ENCODE results near the gene CELF3. TPM values are rescaled to one million over a fixed set of nuclear protein-coding genes. Genes with fewer than 3 reads are reported as not detected.

CELF3 gene
- polyA plus RNA-seq, 1 donor from 2014 or later, result 89.0 TPM

DNA sequence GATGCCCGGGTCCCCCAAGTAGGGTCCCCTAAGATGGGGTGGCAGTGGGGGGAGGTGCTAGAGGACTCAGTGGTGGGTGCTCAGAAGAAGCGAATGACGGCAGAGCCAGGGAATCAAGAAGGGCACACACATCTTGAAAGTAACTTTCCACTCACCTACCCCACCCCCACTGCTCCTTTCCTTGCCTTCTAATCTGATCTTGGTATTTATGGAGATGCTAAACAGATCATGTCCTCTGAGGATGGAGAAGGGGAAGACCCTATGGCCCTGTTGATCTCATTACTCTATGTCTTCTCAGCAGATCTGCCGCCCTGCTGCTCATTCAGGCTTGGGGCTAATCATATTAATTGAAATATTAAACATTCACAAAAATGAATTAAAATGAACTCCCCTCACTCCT, 2.1 kb upstream of the CELF3 start:
- Histone ChIP-seq H3K79me2 (replicated peaks; ENCODE audit: insufficient read depth, low read length) (peaks cover 34% of the 10 kb centered on the region), H3K4me2 (ENCODE audit: low read length) (no peak overlapping the region), H3K27ac (ENCODE audit: low read length) (peak overlapping the region; percentile 99), H3K4me3 (ENCODE audit: low read length) (no peak overlapping the region), H4K20me1 (ENCODE audit: insufficient read depth) (no peaks in the 10 kb centered on the region), H3K9me3 (ENCODE audit: low read length) (no peaks in the 10 kb centered on the region), H2AFZ (ENCODE audit: low read depth, low read length) (no peak overlapping the region), H3K27me3 (ENCODE audit: insufficient read depth, low read depth, low read length) (no peaks in the 10 kb centered on the region), H3F3A (ENCODE audit: insufficient read depth, low read length, poor library complexity, severe bottlenecking) (peaks cover 6% of the 10 kb centered on the region), H3K9me2 (ENCODE audit: insufficient read depth, low read length) (no peaks in the 10 kb centered on the region), H3K36me3 (ENCODE audit: insufficient read depth, low read length) (peaks cover 5% of the 10 kb centered on the region), H3K9ac (ENCODE audit: low read length) (no peak overlapping the region)
- TF ChIP-seq REST (IDR thresholded peaks at IDR 0.05; ENCODE audit: borderline replicate concordance), result no peak
- TF ChIP-seq SMC3 (conservative IDR thresholded peaks at IDR 0.05; ENCODE audit: poor library complexity), result no peak
- no peak for TF ChIP-seq MXI1 (conservative IDR thresholded peaks at IDR 0.05; ENCODE audit: poor library complexity, severe bottlenecking)
- no peak for TF ChIP-seq CTCF (IDR thresholded peaks at IDR 0.05; ENCODE audit: poor library complexity, severe bottlenecking)
- no peak for TF ChIP-seq TAF1 (IDR thresholded peaks at IDR 0.05; ENCODE audit: low read depth)
- no peak for TF ChIP-seq POLR2AphosphoS5 (IDR thresholded peaks at IDR 0.05)
- TF ChIP-seq RAD21 (conservative IDR thresholded peaks at IDR 0.05), result no peak
- TF ChIP-seq EP300 (conservative IDR thresholded peaks at IDR 0.05; ENCODE audit: poor library complexity, severe bottlenecking), result no peak
- no peak for TF ChIP-seq EZH2 (IDR thresholded peaks at IDR 0.05; ENCODE audit: borderline replicate concordance, insufficient read depth, low read length, poor library complexity, severe bottlenecking)

DNA sequence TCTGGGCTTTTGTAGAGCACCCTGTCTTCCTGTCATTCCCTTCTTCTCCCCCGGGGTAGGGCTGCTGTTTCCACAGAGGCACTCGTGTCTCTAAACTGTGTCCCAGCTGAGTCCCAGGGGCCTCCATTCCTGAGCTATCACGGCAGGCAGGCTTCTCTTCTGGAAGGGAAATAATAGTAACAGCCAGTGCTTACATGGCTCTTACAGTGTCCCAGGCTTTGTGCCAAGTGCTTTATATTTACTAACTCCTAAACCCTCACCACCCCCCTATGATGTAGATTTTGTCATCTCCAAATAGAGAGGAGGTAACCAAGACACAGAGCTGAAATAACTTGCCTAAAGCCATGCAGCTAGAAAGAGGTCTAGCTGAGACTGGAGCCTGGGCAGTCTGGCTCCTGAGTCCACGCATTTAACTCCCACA, 1.4 kb upstream of the CELF3 start:
- H3K9me3 ChIP-seq (ENCODE audit: low read length), result no peaks in the 10 kb centered on the region
- H3K9me2 ChIP-seq (ENCODE audit: insufficient read depth, low read length), result no peaks in the 10 kb centered on the region
- H2AFZ ChIP-seq (ENCODE audit: low read depth, low read length), result no peak overlapping the region
- no peak for TF ChIP-seq POLR2AphosphoS5 (IDR thresholded peaks at IDR 0.05)
- TF ChIP-seq REST (IDR thresholded peaks at IDR 0.05; ENCODE audit: borderline replicate concordance), result no peak
- TF ChIP-seq EZH2 (IDR thresholded peaks at IDR 0.05; ENCODE audit: borderline replicate concordance, insufficient read depth, low read length, poor library complexity, severe bottlenecking), result no peak
- no peak for TF ChIP-seq CTCF (IDR thresholded peaks at IDR 0.05; ENCODE audit: poor library complexity, severe bottlenecking)
- TF ChIP-seq MXI1 (conservative IDR thresholded peaks at IDR 0.05; ENCODE audit: poor library complexity, severe bottlenecking), result no peak
- H3K27ac ChIP-seq (ENCODE audit: low read length), result peak overlapping the region; percentile 99
- peak overlapping the region; percentile 87 for H3K4me2 ChIP-seq (ENCODE audit: low read length)
- peaks cover 6% of the 10 kb centered on the region for H3F3A ChIP-seq (ENCODE audit: insufficient read depth, low read length, poor library complexity, severe bottlenecking)
- H4K20me1 ChIP-seq (ENCODE audit: insufficient read depth), result no peaks in the 10 kb centered on the region
- peak overlapping the region; percentile 72 for H3K4me3 ChIP-seq (ENCODE audit: low read length)
- H3K36me3 ChIP-seq (ENCODE audit: insufficient read depth, low read length), result peaks cover 5% of the 10 kb centered on the region
- H3K79me2 ChIP-seq (replicated peaks; ENCODE audit: insufficient read depth, low read length), result peaks cover 41% of the 10 kb centered on the region
- H3K9ac ChIP-seq (ENCODE audit: low read length), result peak overlapping the region; percentile 94
- no peaks in the 10 kb centered on the region for H3K27me3 ChIP-seq (ENCODE audit: insufficient read depth, low read depth, low read length)
